ENCODE results near the gene ANKIB1.

- TF ChIP-seq CTCF (IDR thresholded peaks at IDR 0.05), result no peak
- no peak for TF ChIP-seq SIN3A (IDR thresholded peaks at IDR 0.05; ENCODE audit: borderline replicate concordance, insufficient read depth, low read depth, low read length)
- no peak for TF ChIP-seq POLR2AphosphoS5 (IDR thresholded peaks at IDR 0.05; ENCODE audit: low read depth, low read length)
- TF ChIP-seq REST (IDR thresholded peaks at IDR 0.05; ENCODE audit: insufficient read depth in 1 of 2, low read depth in 2 of 2, low read length in 1 of 2), result no peak
- TF ChIP-seq TCF7L2 (IDR thresholded peaks at IDR 0.05; ENCODE audit: low read depth, low read length), result no peak
These were observed 177.2 kb downstream of the ANKIB1 start for GRCh38 chr7:92422926-92423325.
